PC-3 (cell line): ENCODE measurements around the gene POLR2F.

ENCODE experiments used
- CTCF ChIP-seq: fragments of 300-600 bp; sonication (generic); conservative IDR thresholded peaks from 2 replicates; pipeline ENCODE4 v1.5.1; 2017; ENCODE audit warnings: antibody characterized with exemption, low read depth, mild to moderate bottlenecking, low read length
- EZH2 ChIP-seq: fragments of 300-600 bp; sonication (generic); IDR thresholded peaks from one replicate; pipeline ENCODE4 v1.6.1; 2017; ENCODE audit warnings: antibody characterized with exemption, mild to moderate bottlenecking, low read length; ENCODE audit not compliant: unreplicated experiment
- EZH2phosphoT487 ChIP-seq: fragments of 300-600 bp; sonication (generic); IDR thresholded peaks from 2 replicates; pipeline ENCODE4 v1.6.1; 2018; ENCODE audit warnings: mild to moderate bottlenecking, antibody characterized with exemption, low read length, borderline replicate concordance

- TF ChIP-seq CTCF: no peak
- no peak for TF ChIP-seq EZH2
- TF ChIP-seq EZH2phosphoT487: no peak
These were observed 21.1 kb upstream of the POLR2F start for GRCh38 chr22:37932401-37932800.
